GM21360 (cell line): ENCODE results near the gene MMP8.

ENCODE experiments used
- ATAC-seq: cut with Tn5 transposase; IDR thresholded peaks from one replicate; pipeline ENCODE4 v1.9.1; 2021; ENCODE audit warnings: mild to moderate bottlenecking, moderate library complexity; ENCODE audit not compliant: unreplicated experiment

MMP8 gene

GRCh38 chr11:102722821-102723220, 1.9 kb downstream of the MMP8 start:
- ATAC-seq, result no peak

GRCh38 chr11:102719620-102720277, 5.0 kb downstream of the MMP8 start:
- no peak for ATAC-seq

GRCh38 chr11:102717280-102717679, 7.5 kb downstream of the MMP8 start:
- ATAC-seq, result no peak

GRCh38 chr11:102716527-102716926, 8.2 kb downstream of the MMP8 start:
- ATAC-seq, result peak; percentile 58

GRCh38 chr11:102712137-102712536, 12.6 kb downstream of the MMP8 start:
- ATAC-seq, result no peak

GRCh38 chr11:102709201-102709945, 15.4 kb downstream of the MMP8 start:
- ATAC-seq, result no peak

GRCh38 chr11:102708654-102709053, 16.1 kb downstream of the MMP8 start:
- ATAC-seq, result no peak

- ATAC-seq, result no peak
These were observed 19.1 kb downstream of the MMP8 start, which contains the start of gene MMP27 for GRCh38 chr11:102705626-102706025. TSS of gene MMP27 (minus strand) at chr11:102705769. CDS start at chr11:102705714, 55 bp downstream.

GRCh38 chr11:102704841-102705240, 19.9 kb downstream of the MMP8 start:
- ATAC-seq, result no peak

GRCh38 chr11:102703826-102704493, 20.8 kb downstream of the MMP8 start:
- no peak for ATAC-seq

- no peak for ATAC-seq
These were observed 29.6 kb downstream of the MMP8 start for GRCh38 chr11:102695201-102695600.

GRCh38 chr11:102685754-102686153, 39.0 kb downstream of the MMP8 start:
- ATAC-seq, result no peak

- ATAC-seq, result no peak
These were observed 39.4 kb downstream of the MMP8 start for GRCh38 chr11:102685338-102685737.

GRCh38 chr11:102683277-102683676, 41.5 kb downstream of the MMP8 start:
- ATAC-seq, result no peak

- no peak for ATAC-seq
These were observed 43.8 kb downstream of the MMP8 start for GRCh38 chr11:102680945-102681344.

- ATAC-seq, result no peak
These were observed 46.7 kb downstream of the MMP8 start for GRCh38 chr11:102678022-102678421.

- no peak for ATAC-seq
These were observed 48.7 kb downstream of the MMP8 start for GRCh38 chr11:102676084-102676483.

- peak; percentile 58 for ATAC-seq
These were observed 55.1 kb downstream of the MMP8 start for GRCh38 chr11:102669664-102670063.

- ATAC-seq, result peak; percentile 66
These were observed 58.3 kb downstream of the MMP8 start for GRCh38 chr11:102666331-102666957.

- ATAC-seq, result no peak
These were observed 60.6 kb downstream of the MMP8 start for GRCh38 chr11:102664001-102664752.

GRCh38 chr11:102662607-102663006, 62.1 kb downstream of the MMP8 start:
- ATAC-seq, result no peak
